Measurements from ENCODE around the gene ABCG4. TPM values are rescaled to one million over a fixed set of nuclear protein-coding genes. Genes with fewer than 3 reads are reported as not detected.

Gene ABCG4
- total and polyA plus RNA-seq, 2 of the 8 experiments (the other 6 are each of a cell fraction or from before 2014, with no cell fraction given): 1.8 to 2.3 TPM

DNA sequence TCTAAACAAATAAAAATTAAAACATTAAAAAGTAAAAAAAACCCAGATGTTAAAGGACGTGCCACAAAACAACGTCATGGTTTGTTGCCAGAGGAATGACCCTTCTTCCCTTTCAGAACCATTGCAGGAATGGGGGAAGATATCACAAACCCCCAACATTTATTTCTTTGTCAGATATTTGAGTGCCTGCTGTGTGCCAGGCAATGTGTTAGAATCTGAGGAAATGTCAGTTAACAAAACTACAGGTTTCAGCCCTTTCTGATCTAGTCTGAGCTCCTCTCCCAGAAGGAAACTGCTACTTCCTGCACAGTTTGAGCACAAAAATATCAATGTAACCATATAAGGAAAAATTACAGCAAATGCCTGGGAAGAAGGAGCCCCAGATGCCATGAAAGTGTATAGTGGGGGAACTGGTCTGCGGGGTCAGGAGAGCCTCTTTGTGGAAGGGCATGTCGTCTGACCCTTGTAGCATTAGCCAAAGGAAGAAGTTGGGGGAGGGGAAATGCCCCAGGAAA is 29.4 kb downstream of the ABCG4 start (continued):
- TF ChIP-seq E2F6 (IDR thresholded peaks at IDR 0.05) (no peak), CBX8 (IDR thresholded peaks at IDR 0.05; ENCODE audit: borderline replicate concordance, low read depth, low read length) (no peak), KDM1A (IDR thresholded peaks at IDR 0.05; ENCODE audit: borderline replicate concordance, low read length) (no peak)

Measured in H1 (cell line).